Activated CD4-positive, alpha-beta T cell treated with anti-CD3 and anti-CD28 coated beads for 4 hours (primary cell): Measurements from ENCODE around the gene SYNE2.

Source experiments
- DNase-seq, 2 donors: peaks; one replicate each; pipeline ENCODE4 v3.0.0-alpha.2; 2020

The SYNE2 gene

GRCh38 chr14:63877550-63877939, 24.7 kb downstream of the SYNE2 start:
- DNase-seq: no peak

GRCh38 chr14:63878052-63878451, 25.2 kb downstream of the SYNE2 start:
- DNase-seq: no peak

- DNase-seq: no peak
These were observed 26.0 kb downstream of the SYNE2 start for GRCh38 chr14:63878792-63879191.

GRCh38 chr14:63881926-63882325, 29.1 kb downstream of the SYNE2 start:
- DNase-seq: no peak

GRCh38 chr14:63887899-63888298, 35.1 kb downstream of the SYNE2 start:
- DNase-seq: no peak

GRCh38 chr14:63890553-63890952, 37.7 kb downstream of the SYNE2 start:
- no peak for DNase-seq

GRCh38 chr14:63891148-63891975, 38.6 kb downstream of the SYNE2 start:
- DNase-seq: no peak

- DNase-seq: no peak
These were observed 39.5 kb downstream of the SYNE2 start for GRCh38 chr14:63892265-63892664.

GRCh38 chr14:63893701-63894458, 41.1 kb downstream of the SYNE2 start:
- DNase-seq: no peak

GRCh38 chr14:63895510-63895909, 42.7 kb downstream of the SYNE2 start:
- DNase-seq: no peak

GRCh38 chr14:63896278-63896720, 43.5 kb downstream of the SYNE2 start:
- DNase-seq: no peak

GRCh38 chr14:63897721-63898163, 44.9 kb downstream of the SYNE2 start:
- DNase-seq: no peak

GRCh38 chr14:63899953-63900352, 47.1 kb downstream of the SYNE2 start:
- no peak for DNase-seq

GRCh38 chr14:63901434-63902085, 48.8 kb downstream of the SYNE2 start:
- DNase-seq: no peak

GRCh38 chr14:63902375-63902976, 49.7 kb downstream of the SYNE2 start:
- no peak for DNase-seq

GRCh38 chr14:63904724-63905123, 51.9 kb downstream of the SYNE2 start:
- DNase-seq: no peak

- no peak for DNase-seq
These were observed 52.6 kb downstream of the SYNE2 start for GRCh38 chr14:63905370-63905769.

GRCh38 chr14:63908667-63909264, 56.0 kb downstream of the SYNE2 start:
- DNase-seq: no peak

- no peak for DNase-seq
These were observed 57.2 kb downstream of the SYNE2 start for GRCh38 chr14:63909984-63910383.

- DNase-seq: no peak
These were observed 58.0 kb downstream of the SYNE2 start for GRCh38 chr14:63910583-63911363.

- DNase-seq: no peak
These were observed 58.6 kb downstream of the SYNE2 start for GRCh38 chr14:63911404-63911803.

- no peak for DNase-seq
These were observed 59.5 kb downstream of the SYNE2 start for GRCh38 chr14:63912286-63912685.
